ENCODE measurements around the gene LYRM4. TPM values are rescaled to one million over a fixed set of nuclear protein-coding genes. Genes with fewer than 3 reads are reported as not detected.

LYRM4 gene
- total RNA-seq, 4 donors from 2014 or later, result 6.3 to 13.7 (median 7.8) TPM

- Histone ChIP-seq H3K9me3 (no peaks in the 10 kb centered on the region), H3K4me1 (no peaks in the 10 kb centered on the region), H3K4me3 (no peak overlapping the region), H3K27ac (no peak overlapping the region), H3K36me3 (no peaks in the 10 kb centered on the region), H3K27me3 (no peaks in the 10 kb centered on the region)
- TF ChIP-seq POLR2A (IDR thresholded peaks at IDR 0.05) (no peak), CTCF (IDR thresholded peaks at IDR 0.05) (no peak)
- DNase-seq, result no peak
Measured at GRCh38 chr6:5158180-5158579, 102.6 kb downstream of the LYRM4 start.

- H3K36me3 ChIP-seq, result no peaks in the 10 kb centered on the region
- no peak overlapping the region for H3K4me3 ChIP-seq
- H3K27me3 ChIP-seq, result no peaks in the 10 kb centered on the region
- no peak overlapping the region for H3K27ac ChIP-seq
- no peaks in the 10 kb centered on the region for H3K4me1 ChIP-seq
- TF ChIP-seq POLR2A (IDR thresholded peaks at IDR 0.05) (no peak), CTCF (IDR thresholded peaks at IDR 0.05) (no peak)
- no peak for DNase-seq
- H3K9me3 ChIP-seq, result no peaks in the 10 kb centered on the region
Measured at GRCh38 chr6:5157621-5158138, 103.1 kb downstream of the LYRM4 start.

- H3K4me1 ChIP-seq, result no peaks in the 10 kb centered on the region
- no peaks in the 10 kb centered on the region for H3K9me3 ChIP-seq
- no peak overlapping the region for H3K4me3 ChIP-seq
- TF ChIP-seq POLR2A (IDR thresholded peaks at IDR 0.05), result no peak
- TF ChIP-seq CTCF (IDR thresholded peaks at IDR 0.05), result no peak
- H3K27ac ChIP-seq, result no peak overlapping the region
- no peak for DNase-seq
- no peaks in the 10 kb centered on the region for H3K36me3 ChIP-seq
- no peaks in the 10 kb centered on the region for H3K27me3 ChIP-seq
Measured at GRCh38 chr6:5156627-5157026, 104.1 kb downstream of the LYRM4 start.

GRCh38 chr6:5155906-5156305, 104.8 kb downstream of the LYRM4 start:
- no peak for TF ChIP-seq CTCF (IDR thresholded peaks at IDR 0.05)
- no peak for TF ChIP-seq POLR2A (IDR thresholded peaks at IDR 0.05)
- no peak for DNase-seq
- no peak overlapping the region for H3K4me3 ChIP-seq
- no peaks in the 10 kb centered on the region for H3K4me1 ChIP-seq
- no peaks in the 10 kb centered on the region for H3K9me3 ChIP-seq
- no peaks in the 10 kb centered on the region for H3K36me3 ChIP-seq
- no peak overlapping the region for H3K27ac ChIP-seq
- no peaks in the 10 kb centered on the region for H3K27me3 ChIP-seq

GRCh38 chr6:5153186-5153585, 107.6 kb downstream of the LYRM4 start:
- Histone ChIP-seq H3K4me3 (no peak overlapping the region), H3K9me3 (no peaks in the 10 kb centered on the region), H3K27ac (no peak overlapping the region), H3K36me3 (no peaks in the 10 kb centered on the region), H3K27me3 (no peaks in the 10 kb centered on the region), H3K4me1 (no peaks in the 10 kb centered on the region)
- TF ChIP-seq CTCF (IDR thresholded peaks at IDR 0.05), result no peak
- TF ChIP-seq POLR2A (IDR thresholded peaks at IDR 0.05), result no peak
- DNase-seq, result no peak

- Histone ChIP-seq H3K9me3 (no peaks in the 10 kb centered on the region), H3K4me3 (no peak overlapping the region), H3K27ac (no peak overlapping the region), H3K36me3 (no peaks in the 10 kb centered on the region), H3K27me3 (no peaks in the 10 kb centered on the region), H3K4me1 (no peaks in the 10 kb centered on the region)
- no peak for DNase-seq
- TF ChIP-seq CTCF (IDR thresholded peaks at IDR 0.05) (no peak), POLR2A (IDR thresholded peaks at IDR 0.05) (no peak)
Measured at GRCh38 chr6:5152460-5152859, 108.3 kb downstream of the LYRM4 start.
